Esophagus squamous epithelium (tissue), 5 donors: ENCODE data around the gene MAP3K20. TPM values are rescaled to one million over a fixed set of nuclear protein-coding genes. Genes with fewer than 3 reads are reported as not detected.

ENCODE experiments used
- DNase-seq: peaks from one replicate; lab custom pipeline; 2025; lab: John Stamatoyannopoulos, UW
- H3K27ac ChIP-seq, 4 donors: fragments of 200-600 bp; sonication (generic); one replicate each; pipeline ENCODE4 v1.5.1; 2016 to 2019; ENCODE audit warnings: mild to moderate bottlenecking in 1 of 4
- H3K27me3 ChIP-seq, 4 donors: fragments of 200-600 bp; sonication (generic); 1 replicate in 3 of 4; 2 replicates in 1 of 4; pipeline versions ENCODE4 v1.5.1 to v1.6.0; 2017 to 2021; ENCODE audit warnings: antibody characterized with exemption in 1 of 4
- H3K36me3 ChIP-seq, 3 donors: fragments of 200-600 bp; sonication (generic); one replicate each; pipeline ENCODE4 v1.5.1; 2016 to 2019
- H3K4me1 ChIP-seq, 3 donors: fragments of 200-600 bp; sonication (generic); one replicate each; pipeline ENCODE4 v1.5.1; 2017 to 2019
- H3K4me3 ChIP-seq, 4 donors: fragments of 200-600 bp; sonication (generic); 1 replicate in 3 of 4; 2 replicates in 1 of 4; pipeline ENCODE4 v1.5.1; 2016 to 2019; ENCODE audit warnings: mild to moderate bottlenecking in 2 of 4, moderate library complexity in 1 of 4
- H3K9me3 ChIP-seq, 3 donors: fragments of 200-600 bp; sonication (generic); one replicate each; pipeline ENCODE4 v1.5.1; 2016 to 2019
- POLR2A ChIP-seq, 4 donors: fragments of 450-650 bp; IDR thresholded peaks; one replicate each; pipeline ENCODE4 v1.6.1; 2017; ENCODE audit warnings: antibody characterized with exemption in 4 of 4, mild to moderate bottlenecking in 4 of 4, moderate library complexity in 3 of 4
- WGBS, 2 donors: methylation state at CpG; one replicate each; pipeline ENCODE4 v1.1.5; 2018; 5-methylcytosine and 5-hydroxymethylcytosine counted together
- intact Hi-C: fragments of 100-400 bp; cut with DNase I; formaldehyde crosslinking; loops from one replicate; pipeline ENCODE4 v1.15.0; 2022
- total RNA-seq, 4 donors: library from RNA; depleted of rRNA; stranded (reverse); fragments of >200 nt; gene quantifications; one replicate each; pipeline ENCODE4 v1.1.0, GENCODE V29; 2016
- TF ChIP-seq, protein P1 (sequence below), 6 experiments: fragments of 450-650 bp in 4 of 6; fragments of 200-600 bp in 2 of 6; sonication (generic) in 2 of 6; IDR thresholded peaks; one replicate each; pipeline ENCODE4 v1.5.1; 2016 to 2019; ENCODE audit warnings: antibody characterized with exemption in 6 of 6, mild to moderate bottlenecking in 4 of 6, moderate library complexity in 4 of 6
- donor health status: DM: yes; HTN: yes; CAD: no.

MAP3K20 gene
- total RNA-seq, 4 donors from 2014 or later, result 7.2 to 55.3 (median 26.3) TPM

GRCh38 chr2:173107629-173108022 lies 32.0 kb downstream of the MAP3K20 start:
- Histone ChIP-seq H3K9me3 (peaks cover 0 to 3% (median 0%) of the 10 kb centered on the region in 3 donors), H3K27ac (no peak overlapping the region), H3K27me3 (no peaks in the 10 kb centered on the region), H3K4me1 (peaks cover 0 to 9% (median 0%) of the 10 kb centered on the region in 3 donors), H3K36me3 (no peaks in the 10 kb centered on the region), H3K4me3 (no peak overlapping the region)
- TF ChIP-seq, protein P1, sequence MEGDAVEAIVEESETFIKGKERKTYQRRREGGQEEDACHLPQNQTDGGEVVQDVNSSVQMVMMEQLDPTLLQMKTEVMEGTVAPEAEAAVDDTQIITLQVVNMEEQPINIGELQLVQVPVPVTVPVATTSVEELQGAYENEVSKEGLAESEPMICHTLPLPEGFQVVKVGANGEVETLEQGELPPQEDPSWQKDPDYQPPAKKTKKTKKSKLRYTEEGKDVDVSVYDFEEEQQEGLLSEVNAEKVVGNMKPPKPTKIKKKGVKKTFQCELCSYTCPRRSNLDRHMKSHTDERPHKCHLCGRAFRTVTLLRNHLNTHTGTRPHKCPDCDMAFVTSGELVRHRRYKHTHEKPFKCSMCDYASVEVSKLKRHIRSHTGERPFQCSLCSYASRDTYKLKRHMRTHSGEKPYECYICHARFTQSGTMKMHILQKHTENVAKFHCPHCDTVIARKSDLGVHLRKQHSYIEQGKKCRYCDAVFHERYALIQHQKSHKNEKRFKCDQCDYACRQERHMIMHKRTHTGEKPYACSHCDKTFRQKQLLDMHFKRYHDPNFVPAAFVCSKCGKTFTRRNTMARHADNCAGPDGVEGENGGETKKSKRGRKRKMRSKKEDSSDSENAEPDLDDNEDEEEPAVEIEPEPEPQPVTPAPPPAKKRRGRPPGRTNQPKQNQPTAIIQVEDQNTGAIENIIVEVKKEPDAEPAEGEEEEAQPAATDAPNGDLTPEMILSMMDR (IDR thresholded peaks at IDR 0.05), result no peak
- no peak for TF ChIP-seq POLR2A (IDR thresholded peaks at IDR 0.05)
- WGBS, 2 donors, result 93 to 95% methylated on average over 6 of the region's 6 CpGs
- no peak for DNase-seq
- intact Hi-C loops, result no loop called here

- TF ChIP-seq, protein P1 (IDR thresholded peaks at IDR 0.05), result no peak
- no peak for TF ChIP-seq POLR2A (IDR thresholded peaks at IDR 0.05)
- Histone ChIP-seq H3K36me3 (no peaks in the 10 kb centered on the region), H3K4me1 (peaks cover 0 to 5% (median 0%) of the 10 kb centered on the region in 3 donors), H3K4me3 (no peak overlapping the region), H3K9me3 (peaks cover 0 to 3% (median 0%) of the 10 kb centered on the region in 3 donors), H3K27me3 (no peaks in the 10 kb centered on the region), H3K27ac (no peak overlapping the region)
- intact Hi-C loops, result no loop called here
- DNase-seq, result no peak
- 52 to 63% methylated on average over 6 of the region's 6 CpGs for WGBS, 2 donors
These were observed 33.9 kb downstream of the MAP3K20 start for GRCh38 chr2:173109253-173110188.

DNA sequence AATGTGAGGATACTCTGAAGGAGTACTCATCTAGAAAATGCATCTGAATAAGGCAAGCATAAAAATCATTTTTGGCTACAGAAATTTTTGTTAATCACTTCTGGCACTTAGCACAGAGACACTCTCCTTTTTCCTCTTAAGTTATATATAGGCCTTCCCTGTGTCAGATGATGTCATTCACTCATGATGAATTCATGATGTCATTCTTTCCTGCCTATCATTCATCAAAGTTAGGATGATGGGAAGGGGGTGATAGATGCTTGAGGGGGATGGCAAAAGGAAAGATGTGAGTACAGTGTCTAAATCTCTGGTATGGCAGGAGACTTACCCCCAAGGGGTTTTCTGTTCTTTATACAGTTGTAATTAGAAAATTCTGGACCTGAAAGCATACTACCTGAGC lies 42.0 kb downstream of the MAP3K20 start:
- Histone ChIP-seq H3K27me3 (no peaks in the 10 kb centered on the region), H3K27ac (no peak overlapping the region), H3K9me3 (no peaks in the 10 kb centered on the region), H3K36me3 (peaks cover 0 to under 1% (median 0%) of the 10 kb centered on the region in 3 donors), H3K4me3 (no peak overlapping the region), H3K4me1 (peaks cover 0 to 19% (median 4%) of the 10 kb centered on the region in 3 donors)
- intact Hi-C loops, result no loop called here
- TF ChIP-seq, protein P1 (IDR thresholded peaks at IDR 0.05), result no peak
- TF ChIP-seq POLR2A (IDR thresholded peaks at IDR 0.05), result no peak
- DNase-seq, result no peak

- no peaks in the 10 kb centered on the region for H3K9me3 ChIP-seq
- no peak overlapping the region for H3K27ac ChIP-seq
- H3K27me3 ChIP-seq, result no peaks in the 10 kb centered on the region
- H3K4me1 ChIP-seq, result peaks cover 0 to 19% (median 4%) of the 10 kb centered on the region in 3 donors
- 63 to 73% methylated on average over 1 of the region's 1 CpG for WGBS, 2 donors
- no peak for TF ChIP-seq POLR2A (IDR thresholded peaks at IDR 0.05)
- TF ChIP-seq, protein P1 (IDR thresholded peaks at IDR 0.05), result no peak
- no peak overlapping the region for H3K4me3 ChIP-seq
- intact Hi-C loops, result no loop called here
- DNase-seq, result no peak
- peaks cover 0 to 6% (median 0%) of the 10 kb centered on the region in 3 donors for H3K36me3 ChIP-seq
These were observed 42.7 kb downstream of the MAP3K20 start for GRCh38 chr2:173118395-173118794.
